AG10803 (cell line): ENCODE data around the gene INSC.

Experiments
- DNase-seq: peaks from one replicate; pipeline ENCODE4 v3.0.0; 2010; ENCODE audit warnings: low read depth
- H3K4me3 ChIP-seq: 2 replicates; pipeline ENCODE4 v1.5.1; 2011; ENCODE audit warnings: mild to moderate bottlenecking, low read length, control low read depth
- CTCF ChIP-seq: conservative IDR thresholded peaks from 2 replicates; pipeline ENCODE4 v1.5.1; 2011; ENCODE audit warnings: mild to moderate bottlenecking, low read length, control low read depth, inconsistent platforms

The INSC gene

GRCh38 chr11:15201586-15201985 is 86.9 kb downstream of the INSC start:
- H3K4me3 ChIP-seq = no peak overlapping the region
- no peak for TF ChIP-seq CTCF
- DNase-seq = no peak

GRCh38 chr11:15202626-15203025 is 87.9 kb downstream of the INSC start:
- TF ChIP-seq CTCF = no peak
- H3K4me3 ChIP-seq = no peak overlapping the region
- DNase-seq = no peak

GRCh38 chr11:15204711-15205110 is 90.0 kb downstream of the INSC start:
- no peak overlapping the region for H3K4me3 ChIP-seq
- DNase-seq = no peak
- no peak for TF ChIP-seq CTCF

- no peak for DNase-seq
- no peak overlapping the region for H3K4me3 ChIP-seq
- no peak for TF ChIP-seq CTCF
Observed at GRCh38 chr11:15206791-15207190, 92.1 kb downstream of the INSC start.

- peak; percentile 87 for TF ChIP-seq CTCF
- peak; percentile 61 for DNase-seq
Observed at GRCh38 chr11:15208378-15209222, 93.9 kb downstream of the INSC start.

GRCh38 chr11:15212876-15213275 is 98.2 kb downstream of the INSC start:
- no peak for TF ChIP-seq CTCF
- no peak for DNase-seq
- no peak overlapping the region for H3K4me3 ChIP-seq

More at GRCh38 chr11:15208378-15209222, 93.9 kb downstream of the INSC start:
- H3K4me3 ChIP-seq = no peak overlapping the region

GRCh38 chr11:15213471-15214231 is 98.9 kb downstream of the INSC start:
- no peak for DNase-seq
- TF ChIP-seq CTCF = no peak
- H3K4me3 ChIP-seq = no peak overlapping the region
